GM18502 (cell line): ENCODE measurements around the gene PDXDC1.
"Not testable (repeated sequence)": the region's sequence is repeated elsewhere in the genome, so short reads cannot be mapped to it uniquely, and the experiment has no call there.

Experiments used
- ATAC-seq: cut with Tn5 transposase; IDR thresholded peaks from one replicate; pipeline ENCODE4 v1.9.1; 2021; ENCODE audit warnings: mild to moderate bottlenecking; ENCODE audit not compliant: unreplicated experiment, poor library complexity

The PDXDC1 gene

GRCh38 chr16:15146264-15146662, 171.4 kb downstream of the PDXDC1 start:
- not testable (repeated sequence) for ATAC-seq

GRCh38 chr16:15148831-15149230, 174.0 kb downstream of the PDXDC1 start:
- not testable (repeated sequence) for ATAC-seq

GRCh38 chr16:15149260-15149659, 174.4 kb downstream of the PDXDC1 start:
- ATAC-seq = not testable (repeated sequence)

- ATAC-seq = not testable (repeated sequence)
These were observed 179.2 kb downstream of the PDXDC1 start for GRCh38 chr16:15154005-15154404.

GRCh38 chr16:15154650-15155562, 180.1 kb downstream of the PDXDC1 start:
- not testable (repeated sequence) for ATAC-seq

- ATAC-seq = not testable (repeated sequence)
These were observed 182.8 kb downstream of the PDXDC1 start for GRCh38 chr16:15157644-15158043.

- ATAC-seq = not testable (repeated sequence)
These were observed 184.8 kb downstream of the PDXDC1 start for GRCh38 chr16:15159671-15160070.

GRCh38 chr16:15160571-15160970, 185.7 kb downstream of the PDXDC1 start:
- not testable (repeated sequence) for ATAC-seq

GRCh38 chr16:15163055-15163454, 188.2 kb downstream of the PDXDC1 start:
- ATAC-seq = not testable (repeated sequence)

GRCh38 chr16:15166177-15166576, 191.4 kb downstream of the PDXDC1 start:
- ATAC-seq = not testable (repeated sequence)

- ATAC-seq = not testable (repeated sequence)
These were observed 193.5 kb downstream of the PDXDC1 start for GRCh38 chr16:15168303-15168702.

- not testable (repeated sequence) for ATAC-seq
These were observed 194.3 kb downstream of the PDXDC1 start for GRCh38 chr16:15168953-15169652.

GRCh38 chr16:15179909-15180308, 205.1 kb downstream of the PDXDC1 start:
- ATAC-seq = not testable (repeated sequence)

GRCh38 chr16:15180946-15181345, 206.1 kb downstream of the PDXDC1 start:
- ATAC-seq = not testable (repeated sequence)

GRCh38 chr16:15184000-15184399, 209.2 kb downstream of the PDXDC1 start:
- ATAC-seq = not testable (repeated sequence)
